Hippocampal formation (tissue), 2 donors: ENCODE results near the gene ST3GAL4.
"Not testable (repeated sequence)": the region's sequence is repeated elsewhere in the genome, so short reads cannot be mapped to it uniquely, and the experiment has no call there.

ENCODE experiments used
- DNase-seq, 2 donors: peaks; one replicate each; lab custom pipeline; 2025; lab: John Stamatoyannopoulos, UW

Gene ST3GAL4

GRCh38 chr11:126364735-126365134 lies 9.2 kb downstream of the ST3GAL4 start:
- not testable (repeated sequence) for DNase-seq

GRCh38 chr11:126365508-126365907 lies 10.0 kb downstream of the ST3GAL4 start:
- not testable (repeated sequence) for DNase-seq

GRCh38 chr11:126366064-126366822 lies 10.8 kb downstream of the ST3GAL4 start:
- DNase-seq, result no peak

GRCh38 chr11:126366823-126367654 lies 11.6 kb downstream of the ST3GAL4 start:
- DNase-seq, result not testable (repeated sequence)

- DNase-seq, result not testable (repeated sequence)
Observed at GRCh38 chr11:126367806-126368205, 12.3 kb downstream of the ST3GAL4 start.

GRCh38 chr11:126368336-126369119 lies 13.0 kb downstream of the ST3GAL4 start:
- not testable (repeated sequence) for DNase-seq

- DNase-seq, result no peak
Observed at GRCh38 chr11:126370016-126370415, 14.5 kb downstream of the ST3GAL4 start.

- DNase-seq, result no peak
Observed at GRCh38 chr11:126371595-126371994, 16.1 kb downstream of the ST3GAL4 start.

- not testable (repeated sequence) for DNase-seq
Observed at GRCh38 chr11:126373389-126374066, 18.0 kb downstream of the ST3GAL4 start.

- DNase-seq, result not testable (repeated sequence)
Observed at GRCh38 chr11:126374562-126375300, 19.2 kb downstream of the ST3GAL4 start.

GRCh38 chr11:126375726-126376125 lies 20.2 kb downstream of the ST3GAL4 start:
- no peak for DNase-seq

GRCh38 chr11:126378763-126379162 lies 23.3 kb downstream of the ST3GAL4 start:
- DNase-seq, result no peak

GRCh38 chr11:126380909-126381308 lies 25.4 kb downstream of the ST3GAL4 start:
- DNase-seq, result no peak

- not testable (repeated sequence) for DNase-seq
Observed at GRCh38 chr11:126381960-126382359, 26.5 kb downstream of the ST3GAL4 start.

- not testable (repeated sequence) for DNase-seq
Observed at GRCh38 chr11:126382641-126383040, 27.2 kb downstream of the ST3GAL4 start.

GRCh38 chr11:126383339-126384335 lies 28.2 kb downstream of the ST3GAL4 start:
- no peak for DNase-seq

GRCh38 chr11:126384449-126385070 lies 29.1 kb downstream of the ST3GAL4 start:
- no peak for DNase-seq

GRCh38 chr11:126385991-126386728 lies 30.7 kb downstream of the ST3GAL4 start:
- no peak for DNase-seq
